ENCODE data around the gene SPATA31C2. TPM values are rescaled to one million over a fixed set of nuclear protein-coding genes. Genes with fewer than 3 reads are reported as not detected.
"Not testable (repeated sequence)": the region's sequence is repeated elsewhere in the genome, so short reads cannot be mapped to it uniquely, and the experiment has no call there.

SPATA31C2 gene
- total RNA-seq, 1 experiment from 2014 or later, result not detected

DNA sequence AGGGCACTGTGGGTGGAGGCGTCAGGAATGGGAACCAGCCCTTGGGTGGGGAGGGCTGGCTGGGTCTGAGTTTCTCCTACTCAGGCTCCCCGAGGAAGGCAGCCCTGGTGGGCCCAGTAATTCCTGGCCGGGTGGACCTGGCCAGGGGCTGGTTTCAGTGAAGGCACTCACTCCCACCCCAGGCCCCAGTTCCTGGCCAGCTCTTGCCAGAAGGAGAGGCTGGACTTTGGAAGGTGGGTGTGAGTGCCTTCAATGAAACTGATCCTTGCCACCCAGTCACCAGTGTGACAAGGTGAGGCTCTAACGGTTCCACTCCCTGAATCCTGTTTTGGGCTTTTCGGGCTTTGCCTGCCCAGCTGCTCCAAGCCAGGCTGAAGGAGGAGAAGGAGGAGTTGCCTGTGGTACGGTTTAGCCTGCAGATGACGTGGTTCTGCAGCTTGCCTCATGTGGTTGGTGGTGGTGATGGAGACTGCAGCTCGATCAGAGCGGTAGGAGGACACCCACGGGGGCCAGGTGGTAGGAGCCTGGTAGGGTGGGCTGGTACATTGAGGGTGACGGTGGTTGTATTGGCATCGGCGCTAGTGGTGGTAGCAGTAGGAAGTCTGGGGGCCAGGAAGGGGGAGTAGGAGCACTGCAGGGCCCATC lies 23.2 kb downstream of the SPATA31C2 start:
- H3K27ac ChIP-seq (ENCODE audit: low read depth, low read length); H3K36me3 ChIP-seq (ENCODE audit: control insufficient read depth in 1 of 2, insufficient read depth in 2 of 2, low read length in 2 of 2); RAD21 ChIA-PET (ENCODE audit: low non-redundant PET in 1 of 2, low total read pairs in 2 of 2, uncharacterized antibody in 2 of 2, unreplicated experiment in 2 of 2); BruUV-seq (replicated peaks); H3K4me2 ChIP-seq (ENCODE audit: low read length); H3K4me1 ChIP-seq (ENCODE audit: control insufficient read depth in 1 of 2, insufficient read depth in 2 of 2, low read length in 2 of 2); ATAC-seq; H2AFZ ChIP-seq (ENCODE audit: low read depth, low read length, poor library complexity, severe bottlenecking); H3K79me2 ChIP-seq (ENCODE audit: insufficient read depth, low read length); H3K4me3 ChIP-seq (replicated peaks in 1 of 2; ENCODE audit: low read depth in 1 of 2, low read length in 2 of 2); H3K9ac ChIP-seq (ENCODE audit: low read length); H4K20me1 ChIP-seq (ENCODE audit: insufficient read depth); POLR2A ChIA-PET; CTCF ChIA-PET; H3K9me2 ChIP-seq (ENCODE audit: insufficient read depth); DNase-seq (ENCODE audit: low read depth, low spot score); intact Hi-C loops (cut with micrococcal nuclease); H3K9me3 ChIP-seq (ENCODE audit: control insufficient read depth in 1 of 2, insufficient read depth in 1 of 2, low read depth in 1 of 2, low read length in 2 of 2); H3K27me3 ChIP-seq (ENCODE audit: insufficient read depth, low read length): not testable (repeated sequence)

GRCh38 chr9:88114283-88114967 lies 23.9 kb downstream of the SPATA31C2 start:
- H3K27ac ChIP-seq (ENCODE audit: low read depth, low read length); H3K27me3 ChIP-seq (ENCODE audit: insufficient read depth, low read length); intact Hi-C loops (cut with micrococcal nuclease); H3K9ac ChIP-seq (ENCODE audit: low read length); H3K4me2 ChIP-seq (ENCODE audit: low read length); H3K36me3 ChIP-seq (ENCODE audit: control insufficient read depth in 1 of 2, insufficient read depth in 2 of 2, low read length in 2 of 2); CTCF ChIA-PET; H4K20me1 ChIP-seq (ENCODE audit: insufficient read depth); DNase-seq (ENCODE audit: low read depth, low spot score); POLR2A ChIA-PET; H3K4me1 ChIP-seq (ENCODE audit: control insufficient read depth in 1 of 2, insufficient read depth in 2 of 2, low read length in 2 of 2); H3K79me2 ChIP-seq (ENCODE audit: insufficient read depth, low read length); H2AFZ ChIP-seq (ENCODE audit: low read depth, low read length, poor library complexity, severe bottlenecking); H3K4me3 ChIP-seq (replicated peaks in 1 of 2; ENCODE audit: low read depth in 1 of 2, low read length in 2 of 2); RAD21 ChIA-PET (ENCODE audit: low non-redundant PET in 1 of 2, low total read pairs in 2 of 2, uncharacterized antibody in 2 of 2, unreplicated experiment in 2 of 2); BruUV-seq (replicated peaks); H3K9me2 ChIP-seq (ENCODE audit: insufficient read depth); H3K9me3 ChIP-seq (ENCODE audit: control insufficient read depth in 1 of 2, insufficient read depth in 1 of 2, low read depth in 1 of 2, low read length in 2 of 2); ATAC-seq: not testable (repeated sequence)

- H3K9ac ChIP-seq (ENCODE audit: low read length); H3K27ac ChIP-seq (ENCODE audit: low read depth, low read length); BruUV-seq (replicated peaks); H3K79me2 ChIP-seq (ENCODE audit: insufficient read depth, low read length); H3K4me2 ChIP-seq (ENCODE audit: low read length); H2AFZ ChIP-seq (ENCODE audit: low read depth, low read length, poor library complexity, severe bottlenecking); DNase-seq (ENCODE audit: low read depth, low spot score); H3K4me1 ChIP-seq (ENCODE audit: control insufficient read depth in 1 of 2, insufficient read depth in 2 of 2, low read length in 2 of 2); intact Hi-C loops (cut with micrococcal nuclease); POLR2A ChIA-PET; H4K20me1 ChIP-seq (ENCODE audit: insufficient read depth); H3K27me3 ChIP-seq (ENCODE audit: insufficient read depth, low read length); H3K4me3 ChIP-seq (replicated peaks in 1 of 2; ENCODE audit: low read depth in 1 of 2, low read length in 2 of 2); ATAC-seq; CTCF ChIA-PET; H3K9me2 ChIP-seq (ENCODE audit: insufficient read depth); H3K9me3 ChIP-seq (ENCODE audit: control insufficient read depth in 1 of 2, insufficient read depth in 1 of 2, low read depth in 1 of 2, low read length in 2 of 2); RAD21 ChIA-PET (ENCODE audit: low non-redundant PET in 1 of 2, low total read pairs in 2 of 2, uncharacterized antibody in 2 of 2, unreplicated experiment in 2 of 2); H3K36me3 ChIP-seq (ENCODE audit: control insufficient read depth in 1 of 2, insufficient read depth in 2 of 2, low read length in 2 of 2): not testable (repeated sequence)
Observed at GRCh38 chr9:88113156-88114130, 24.8 kb downstream of the SPATA31C2 start.
